22Rv1 (cell line): ENCODE measurements around the gene SRSF6.

ENCODE experiments used
- CTCF ChIP-seq: fragments of 450-650 bp; IDR thresholded peaks from 2 replicates; pipeline ENCODE4 v1.5.1; 2017; ENCODE audit warnings: mild to moderate bottlenecking
- ZFX ChIP-seq: fragments of 450-650 bp; IDR thresholded peaks from 2 replicates; pipeline ENCODE4 v1.6.1; 2017; ENCODE audit warnings: antibody characterized with exemption, borderline replicate concordance

DNA sequence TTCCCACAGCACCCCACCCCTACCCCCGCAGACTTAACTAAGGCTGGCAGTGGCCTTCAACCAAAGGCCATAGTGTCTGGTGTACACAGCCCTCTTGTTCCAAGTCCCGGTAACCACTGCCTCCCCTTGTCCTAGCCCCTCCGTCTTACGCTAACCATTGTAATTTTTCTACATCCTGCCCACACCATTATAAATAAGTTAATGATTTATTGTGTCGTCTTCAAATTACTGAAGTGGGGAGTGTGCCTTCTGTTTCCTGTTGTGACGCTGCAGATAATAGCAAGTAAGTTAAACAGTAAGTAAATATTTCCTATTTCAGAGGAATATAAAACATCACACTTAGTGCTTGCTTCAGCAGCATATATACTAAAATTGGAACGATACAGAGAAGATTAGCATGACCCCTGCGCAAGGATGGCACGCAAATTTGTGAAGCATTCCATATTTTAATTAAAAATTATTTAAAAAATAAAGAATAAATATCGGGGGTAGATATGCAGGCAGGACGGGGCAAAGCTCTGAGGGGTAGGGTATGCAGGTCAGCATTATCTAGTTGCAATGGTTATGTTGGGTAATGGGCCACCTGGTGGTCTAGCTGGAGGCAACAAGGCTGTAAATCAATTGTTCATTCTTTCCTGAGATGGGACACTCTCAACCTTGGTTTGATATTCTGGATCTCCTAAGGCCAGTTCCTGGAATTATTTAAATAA, 15.1 kb downstream of the SRSF6 start:
- TF ChIP-seq CTCF (no peak), ZFX (no peak)
